HepG2 (cell line): ENCODE data around the gene MAP2K2. TPM values are rescaled to one million over a fixed set of nuclear protein-coding genes. Genes with fewer than 3 reads are reported as not detected.

ENCODE experiments used
- CBFB ChIP-seq: sonication (generic); formaldehyde crosslinking; IDR thresholded peaks from 2 replicates; pipeline ENCODE4 v1.4.0; 2020; ENCODE audit warnings: missing genetic modification reagents
- EP300 ChIP-seq, 3 experiments: sonication (generic) in 1 of 3; formaldehyde crosslinking in 1 of 3; IDR thresholded peaks; 2 replicates each; pipeline versions ENCODE4 v1.5.1 to v1.6.1; 2011 to 2020; ENCODE audit warnings: low read depth in 2 of 3, low read length in 2 of 3, borderline replicate concordance in 1 of 3, improper control_type of control experiment in 1 of 3, mild to moderate bottlenecking in 1 of 3, missing genetic modification reagents in 1 of 3, moderate library complexity in 1 of 3
- ZKSCAN8 ChIP-seq: IDR thresholded peaks from 2 replicates; pipeline ENCODE4 v1.6.1; 2016; ENCODE audit warnings: borderline replicate concordance, missing genetic modification reagents, missing compliant biosample characterization
- polyA plus RNA-seq, 8 experiments: library from polyadenylated mRNA; depleted of rRNA in 3 of 8; stranded (reverse) in 7 of 8; unstranded in 1 of 8; fragments of >200 nt; fragmentation: Illumina TruSeq in 4 of 8; extraction: Trizol in 4 of 8; gene quantifications; 2 replicates each; pipeline versions ENCODE4 v1.2.1 to v1.2.3, GENCODE V29; 2011 to 2016; ENCODE audit warnings: low read depth in 4 of 8, missing spikeins in 1 of 8, mixed read lengths in 1 of 8; ENCODE audit not compliant: insufficient read depth in 1 of 8
- total RNA-seq, 5 experiments: library from RNA; depleted of rRNA; stranded (reverse); fragments of >200 nt; fragmentation: Illumina TruSeq; extraction: Trizol; gene quantifications; 2 replicates each; pipeline ENCODE4 v1.2.3, GENCODE V29; 2016; ENCODE audit warnings: low read depth in 1 of 5
- TF ChIP-seq, protein P1 (sequence below): sonication (generic); formaldehyde crosslinking; IDR thresholded peaks from 2 replicates; pipeline ENCODE4 v1.5.0; 2020; ENCODE audit warnings: missing genetic modification reagents
- TF ChIP-seq, protein P2 (sequence below): sonication (generic); formaldehyde crosslinking; IDR thresholded peaks from one replicate; pipeline ENCODE4 v1.5.1; 2020; ENCODE audit warnings: mild to moderate bottlenecking, missing genetic modification reagents; ENCODE audit errors: not compliant biosample characterization
- TF ChIP-seq, protein P3 (sequence below): sonication (generic); formaldehyde crosslinking; IDR thresholded peaks from 2 replicates; pipeline ENCODE4 v1.4.0; 2020; ENCODE audit warnings: missing genetic modification reagents, mild to moderate bottlenecking, borderline replicate concordance
- TF ChIP-seq, protein P4 (sequence below): sonication (generic); IDR thresholded peaks from 2 replicates; pipeline ENCODE4 v1.6.1; 2016; ENCODE audit warnings: low read depth, borderline replicate concordance
- TF ChIP-seq, protein P5 (sequence below): sonication (generic); formaldehyde crosslinking; IDR thresholded peaks from 2 replicates; pipeline ENCODE4 v1.5.1; 2020; ENCODE audit warnings: missing genetic modification reagents, mild to moderate bottlenecking, borderline replicate concordance
- TF ChIP-seq, protein P6 (sequence below): sonication (generic); formaldehyde crosslinking; IDR thresholded peaks from 2 replicates; pipeline ENCODE4 v1.9.0; 2022; ENCODE audit warnings: missing genetic modification reagents, mild to moderate bottlenecking, borderline replicate concordance

The MAP2K2 gene
- total and polyA plus RNA-seq, 2 of the 13 experiments (the other 11 are each of a cell fraction or from before 2014, with no cell fraction given) = 70.3 to 80.9 TPM

DNA sequence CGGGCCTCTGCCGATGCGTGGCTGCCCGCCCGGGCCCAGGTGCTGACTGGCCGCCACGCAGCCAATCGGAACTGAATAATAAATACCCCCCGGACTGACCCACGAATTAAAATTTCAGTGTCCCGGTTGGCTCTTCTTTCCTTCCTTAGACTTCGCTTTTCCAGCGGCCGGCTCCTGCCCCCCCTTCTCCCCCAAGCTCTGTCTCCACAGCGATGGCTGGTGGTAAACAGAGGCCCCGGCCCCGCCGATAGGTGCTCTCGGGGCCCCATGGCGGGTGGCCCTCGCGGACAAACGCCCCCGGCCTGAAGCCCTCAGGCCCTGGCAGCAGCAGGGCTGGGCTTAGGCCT lies 59.8 kb downstream of the MAP2K2 start (continued):
- TF ChIP-seq, protein P1, sequence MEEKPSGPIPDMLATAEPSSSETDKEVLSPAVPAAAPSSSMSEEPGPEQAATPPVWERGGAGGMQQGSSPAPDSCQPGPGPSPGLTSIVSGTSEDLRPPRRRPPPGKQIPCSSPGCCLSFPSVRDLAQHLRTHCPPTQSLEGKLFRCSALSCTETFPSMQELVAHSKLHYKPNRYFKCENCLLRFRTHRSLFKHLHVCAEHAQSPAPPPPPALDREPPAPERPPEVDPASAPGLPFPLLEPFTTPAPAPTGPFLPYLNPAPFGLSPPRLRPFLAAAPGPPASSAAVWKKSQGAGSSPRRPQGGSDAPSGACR = 0 out of 2 replicates have a peak, but pooled peaks have one; percentile 27
- TF ChIP-seq, protein P2, sequence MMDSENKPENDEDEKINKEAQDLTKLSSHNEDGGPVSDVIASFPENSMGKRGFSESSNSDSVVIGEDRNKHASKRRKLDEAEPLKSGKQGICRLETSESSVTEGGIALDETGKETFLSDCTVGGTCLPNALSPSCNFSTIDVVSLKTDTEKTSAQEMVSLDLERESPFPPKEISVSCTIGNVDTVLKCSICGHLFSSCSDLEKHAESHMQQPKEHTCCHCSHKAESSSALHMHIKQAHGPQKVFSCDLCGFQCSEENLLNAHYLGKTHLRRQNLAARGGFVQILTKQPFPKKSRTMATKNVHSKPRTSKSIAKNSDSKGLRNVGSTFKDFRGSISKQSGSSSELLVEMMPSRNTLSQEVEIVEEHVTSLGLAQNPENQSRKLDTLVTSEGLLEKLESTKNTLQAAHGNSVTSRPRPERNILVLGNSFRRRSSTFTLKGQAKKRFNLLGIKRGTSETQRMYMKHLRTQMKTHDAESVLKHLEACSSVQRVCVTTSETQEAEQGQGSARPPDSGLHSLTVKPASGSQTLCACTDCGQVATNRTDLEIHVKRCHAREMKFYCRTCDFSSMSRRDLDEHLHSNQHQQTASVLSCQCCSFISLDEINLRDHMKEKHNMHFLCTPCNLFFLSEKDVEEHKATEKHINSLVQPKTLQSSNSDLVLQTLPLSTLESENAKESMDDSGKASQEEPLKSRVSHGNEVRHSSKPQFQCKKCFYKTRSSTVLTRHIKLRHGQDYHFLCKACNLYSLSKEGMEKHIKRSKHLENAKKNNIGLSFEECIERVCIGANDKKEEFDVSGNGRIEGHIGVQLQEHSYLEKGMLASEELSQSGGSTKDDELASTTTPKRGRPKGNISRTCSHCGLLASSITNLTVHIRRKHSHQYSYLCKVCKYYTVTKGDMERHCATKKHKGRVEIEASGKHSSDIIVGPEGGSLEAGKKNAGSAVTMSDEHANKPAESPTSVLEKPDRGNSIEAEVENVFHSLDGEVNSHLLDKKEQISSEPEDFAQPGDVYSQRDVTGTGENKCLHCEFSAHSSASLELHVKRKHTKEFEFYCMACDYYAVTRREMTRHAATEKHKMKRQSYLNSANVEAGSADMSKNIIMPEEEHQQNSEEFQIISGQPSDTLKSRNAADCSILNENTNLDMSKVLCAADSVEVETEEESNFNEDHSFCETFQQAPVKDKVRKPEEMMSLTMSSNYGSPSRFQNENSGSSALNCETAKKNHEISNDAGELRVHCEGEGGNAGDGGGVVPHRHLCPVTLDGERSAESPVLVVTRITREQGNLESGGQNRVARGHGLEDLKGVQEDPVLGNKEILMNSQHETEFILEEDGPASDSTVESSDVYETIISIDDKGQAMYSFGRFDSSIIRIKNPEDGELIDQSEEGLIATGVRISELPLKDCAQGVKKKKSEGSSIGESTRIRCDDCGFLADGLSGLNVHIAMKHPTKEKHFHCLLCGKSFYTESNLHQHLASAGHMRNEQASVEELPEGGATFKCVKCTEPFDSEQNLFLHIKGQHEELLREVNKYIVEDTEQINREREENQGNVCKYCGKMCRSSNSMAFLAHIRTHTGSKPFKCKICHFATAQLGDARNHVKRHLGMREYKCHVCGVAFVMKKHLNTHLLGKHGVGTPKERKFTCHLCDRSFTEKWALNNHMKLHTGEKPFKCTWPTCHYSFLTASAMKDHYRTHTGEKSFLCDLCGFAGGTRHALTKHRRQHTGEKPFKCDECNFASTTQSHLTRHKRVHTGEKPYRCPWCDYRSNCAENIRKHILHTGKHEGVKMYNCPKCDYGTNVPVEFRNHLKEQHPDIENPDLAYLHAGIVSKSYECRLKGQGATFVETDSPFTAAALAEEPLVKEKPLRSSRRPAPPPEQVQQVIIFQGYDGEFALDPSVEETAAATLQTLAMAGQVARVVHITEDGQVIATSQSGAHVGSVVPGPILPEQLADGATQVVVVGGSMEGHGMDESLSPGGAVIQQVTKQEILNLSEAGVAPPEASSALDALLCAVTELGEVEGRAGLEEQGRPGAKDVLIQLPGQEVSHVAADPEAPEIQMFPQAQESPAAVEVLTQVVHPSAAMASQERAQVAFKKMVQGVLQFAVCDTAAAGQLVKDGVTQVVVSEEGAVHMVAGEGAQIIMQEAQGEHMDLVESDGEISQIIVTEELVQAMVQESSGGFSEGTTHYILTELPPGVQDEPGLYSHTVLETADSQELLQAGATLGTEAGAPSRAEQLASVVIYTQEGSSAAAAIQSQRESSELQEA = peak; percentile 22
- TF ChIP-seq, protein P3, sequence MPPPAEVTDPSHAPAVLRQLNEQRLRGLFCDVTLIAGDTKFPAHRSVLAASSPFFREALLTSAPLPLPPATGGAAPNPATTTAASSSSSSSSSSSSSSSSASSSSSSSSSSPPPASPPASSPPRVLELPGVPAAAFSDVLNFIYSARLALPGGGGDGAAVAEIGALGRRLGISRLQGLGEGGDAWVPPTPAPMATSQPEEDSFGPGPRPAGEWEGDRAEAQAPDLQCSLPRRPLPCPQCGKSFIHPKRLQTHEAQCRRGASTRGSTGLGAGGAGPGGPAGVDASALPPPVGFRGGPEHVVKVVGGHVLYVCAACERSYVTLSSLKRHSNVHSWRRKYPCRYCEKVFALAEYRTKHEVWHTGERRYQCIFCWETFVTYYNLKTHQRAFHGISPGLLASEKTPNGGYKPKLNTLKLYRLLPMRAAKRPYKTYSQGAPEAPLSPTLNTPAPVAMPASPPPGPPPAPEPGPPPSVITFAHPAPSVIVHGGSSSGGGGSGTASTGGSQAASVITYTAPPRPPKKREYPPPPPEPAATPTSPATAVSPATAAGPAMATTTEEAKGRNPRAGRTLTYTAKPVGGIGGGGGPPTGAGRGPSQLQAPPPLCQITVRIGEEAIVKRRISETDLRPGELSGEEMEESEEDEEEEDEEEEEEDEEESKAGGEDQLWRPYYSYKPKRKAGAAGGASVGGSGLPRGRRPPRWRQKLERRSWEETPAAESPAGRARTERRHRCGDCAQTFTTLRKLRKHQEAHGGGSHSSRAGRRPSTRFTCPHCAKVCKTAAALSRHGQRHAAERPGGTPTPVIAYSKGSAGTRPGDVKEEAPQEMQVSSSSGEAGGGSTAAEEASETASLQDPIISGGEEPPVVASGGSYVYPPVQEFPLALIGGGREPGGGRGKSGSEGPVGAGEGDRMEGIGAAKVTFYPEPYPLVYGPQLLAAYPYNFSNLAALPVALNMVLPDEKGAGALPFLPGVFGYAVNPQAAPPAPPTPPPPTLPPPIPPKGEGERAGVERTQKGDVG (CRISPR knock-in tag) = no peak
- TF ChIP-seq CBFB (CRISPR knock-in tag) (0 out of 2 replicates have a peak, but pooled peaks have one; percentile 0), EP300 (IDR thresholded peaks at IDR 0.05; ENCODE audit: low read depth in 2 of 2, low read length in 2 of 2) (no peak), EP300 (CRISPR knock-in tag; IDR thresholded peaks at IDR 0.05; ENCODE audit: borderline replicate concordance) (no peak), ZKSCAN8 (CRISPR knock-in tag) (no peak)
- TF ChIP-seq, protein P4, sequence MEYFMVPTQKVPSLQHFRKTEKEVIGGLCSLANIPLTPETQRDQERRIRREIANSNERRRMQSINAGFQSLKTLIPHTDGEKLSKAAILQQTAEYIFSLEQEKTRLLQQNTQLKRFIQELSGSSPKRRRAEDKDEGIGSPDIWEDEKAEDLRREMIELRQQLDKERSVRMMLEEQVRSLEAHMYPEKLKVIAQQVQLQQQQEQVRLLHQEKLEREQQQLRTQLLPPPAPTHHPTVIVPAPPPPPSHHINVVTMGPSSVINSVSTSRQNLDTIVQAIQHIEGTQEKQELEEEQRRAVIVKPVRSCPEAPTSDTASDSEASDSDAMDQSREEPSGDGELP = 0 out of 2 replicates have a peak, but pooled peaks have one; percentile 2
- TF ChIP-seq, protein P5, sequence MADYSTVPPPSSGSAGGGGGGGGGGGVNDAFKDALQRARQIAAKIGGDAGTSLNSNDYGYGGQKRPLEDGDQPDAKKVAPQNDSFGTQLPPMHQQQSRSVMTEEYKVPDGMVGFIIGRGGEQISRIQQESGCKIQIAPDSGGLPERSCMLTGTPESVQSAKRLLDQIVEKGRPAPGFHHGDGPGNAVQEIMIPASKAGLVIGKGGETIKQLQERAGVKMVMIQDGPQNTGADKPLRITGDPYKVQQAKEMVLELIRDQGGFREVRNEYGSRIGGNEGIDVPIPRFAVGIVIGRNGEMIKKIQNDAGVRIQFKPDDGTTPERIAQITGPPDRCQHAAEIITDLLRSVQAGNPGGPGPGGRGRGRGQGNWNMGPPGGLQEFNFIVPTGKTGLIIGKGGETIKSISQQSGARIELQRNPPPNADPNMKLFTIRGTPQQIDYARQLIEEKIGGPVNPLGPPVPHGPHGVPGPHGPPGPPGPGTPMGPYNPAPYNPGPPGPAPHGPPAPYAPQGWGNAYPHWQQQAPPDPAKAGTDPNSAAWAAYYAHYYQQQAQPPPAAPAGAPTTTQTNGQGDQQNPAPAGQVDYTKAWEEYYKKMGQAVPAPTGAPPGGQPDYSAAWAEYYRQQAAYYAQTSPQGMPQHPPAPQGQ (CRISPR knock-in tag) = 0 out of 2 replicates have a peak, but pooled peaks have one; percentile 39
- TF ChIP-seq, protein P6, sequence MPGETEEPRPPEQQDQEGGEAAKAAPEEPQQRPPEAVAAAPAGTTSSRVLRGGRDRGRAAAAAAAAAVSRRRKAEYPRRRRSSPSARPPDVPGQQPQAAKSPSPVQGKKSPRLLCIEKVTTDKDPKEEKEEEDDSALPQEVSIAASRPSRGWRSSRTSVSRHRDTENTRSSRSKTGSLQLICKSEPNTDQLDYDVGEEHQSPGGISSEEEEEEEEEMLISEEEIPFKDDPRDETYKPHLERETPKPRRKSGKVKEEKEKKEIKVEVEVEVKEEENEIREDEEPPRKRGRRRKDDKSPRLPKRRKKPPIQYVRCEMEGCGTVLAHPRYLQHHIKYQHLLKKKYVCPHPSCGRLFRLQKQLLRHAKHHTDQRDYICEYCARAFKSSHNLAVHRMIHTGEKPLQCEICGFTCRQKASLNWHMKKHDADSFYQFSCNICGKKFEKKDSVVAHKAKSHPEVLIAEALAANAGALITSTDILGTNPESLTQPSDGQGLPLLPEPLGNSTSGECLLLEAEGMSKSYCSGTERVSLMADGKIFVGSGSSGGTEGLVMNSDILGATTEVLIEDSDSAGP (CRISPR knock-in tag) = peak; percentile 32; the same call in 1 of the 2 replicates
